ENCODE results near the gene PTPRG.

PTPRG gene

GRCh38 chr3:61857297-61857696 lies 295.9 kb downstream of the PTPRG start:
- no peak for TF ChIP-seq CTCF (conservative IDR thresholded peaks at IDR 0.05)
- no peak overlapping the region for H3K27ac ChIP-seq

- H3K27ac ChIP-seq: no peak overlapping the region
- peak; percentile 91 for TF ChIP-seq CTCF (conservative IDR thresholded peaks at IDR 0.05)
Measured at GRCh38 chr3:61858054-61858453, 296.7 kb downstream of the PTPRG start.

- H3K27ac ChIP-seq: no peak overlapping the region
- TF ChIP-seq CTCF (conservative IDR thresholded peaks at IDR 0.05): no peak
Measured at GRCh38 chr3:61861410-61861809, 300.0 kb downstream of the PTPRG start.

GRCh38 chr3:61862614-61863289 lies 301.4 kb downstream of the PTPRG start:
- peak overlapping the region; percentile 29 for H3K27ac ChIP-seq
- TF ChIP-seq CTCF (conservative IDR thresholded peaks at IDR 0.05): no peak

- H3K27ac ChIP-seq: no peak overlapping the region
- no peak for TF ChIP-seq CTCF (conservative IDR thresholded peaks at IDR 0.05)
Measured at GRCh38 chr3:61863579-61863978, 302.2 kb downstream of the PTPRG start.

- H3K27ac ChIP-seq: no peak overlapping the region
- no peak for TF ChIP-seq CTCF (conservative IDR thresholded peaks at IDR 0.05)
Measured at GRCh38 chr3:61864886-61865285, 303.5 kb downstream of the PTPRG start.

GRCh38 chr3:61865466-61866152 lies 304.2 kb downstream of the PTPRG start:
- TF ChIP-seq CTCF (conservative IDR thresholded peaks at IDR 0.05): no peak
- H3K27ac ChIP-seq: no peak overlapping the region

Data from VCaP (cell line).